Measurements from ENCODE around the gene KCNJ15.

KCNJ15 gene

DNA sequence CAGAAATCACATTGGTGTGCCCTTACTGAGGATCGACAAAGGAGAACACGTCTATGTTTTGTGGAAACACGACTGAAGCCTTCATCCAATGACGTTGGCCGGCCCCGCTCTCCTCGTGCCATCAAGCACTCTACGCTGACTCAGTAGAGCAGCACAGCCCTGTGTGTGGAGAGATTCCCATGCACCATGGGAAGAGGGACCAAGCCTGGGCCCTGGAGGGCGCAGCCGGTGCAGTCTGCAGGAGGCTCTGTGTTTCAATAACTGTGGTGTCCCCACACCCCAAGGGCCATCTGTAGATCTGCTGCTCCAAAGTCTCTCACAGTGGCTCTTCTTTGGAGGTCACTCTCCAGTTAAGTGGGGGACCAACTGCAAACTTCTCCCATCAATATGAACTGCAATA is 97.4 kb downstream of the KCNJ15 start:
- TF ChIP-seq EZH2phosphoT487 (IDR thresholded peaks at IDR 0.05; ENCODE audit: low read depth) (no peak), CTCF (IDR thresholded peaks at IDR 0.05; ENCODE audit: low read depth, low read length) (no peak)
- Histone ChIP-seq H3K4me1 (ENCODE audit: low read length) (no peaks in the 10 kb centered on the region), H3K4me3 (ENCODE audit: low read length) (no peak overlapping the region), H2AFZ (ENCODE audit: low read depth, low read length) (no peak overlapping the region), H3K36me3 (replicated peaks; ENCODE audit: low read depth, low read length) (no peaks in the 10 kb centered on the region), H3K79me2 (ENCODE audit: low read length) (no peaks in the 10 kb centered on the region), H3K27me3 (ENCODE audit: low read depth, low read length) (peaks cover under 1% of the 10 kb centered on the region; the same call in 1 of the 2 replicates), H3K4me2 (ENCODE audit: low read length) (no peak overlapping the region), H3K9ac (ENCODE audit: low read length) (no peak overlapping the region), H4K20me1 (ENCODE audit: insufficient read depth, low read length) (no peaks in the 10 kb centered on the region), H3K9me3 (ENCODE audit: insufficient read depth, low read length) (no peaks in the 10 kb centered on the region), H3K27ac (ENCODE audit: low read length) (no peak overlapping the region)

DNA sequence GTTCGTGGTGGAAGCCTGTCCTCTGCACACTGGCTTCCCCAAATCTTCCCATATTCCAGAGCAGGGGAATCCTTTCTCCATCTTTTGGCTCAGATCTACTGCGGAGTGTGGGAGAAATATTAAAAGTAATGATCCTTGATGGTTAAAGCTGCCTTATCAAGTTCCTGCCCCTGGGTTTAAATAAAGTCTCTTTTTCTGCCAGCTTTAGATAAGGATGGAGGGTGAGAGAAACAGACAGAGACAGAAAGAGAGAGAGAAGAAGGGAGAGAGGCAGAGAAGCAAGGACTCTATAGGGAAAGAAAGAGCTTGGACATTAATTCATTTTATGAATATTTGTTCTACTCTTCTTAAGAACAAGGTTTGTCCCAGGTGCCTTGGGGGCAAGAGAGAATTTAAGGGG is 98.0 kb downstream of the KCNJ15 start:
- H3K9ac ChIP-seq (ENCODE audit: low read length) = no peak overlapping the region
- no peaks in the 10 kb centered on the region for H3K27me3 ChIP-seq (ENCODE audit: low read depth, low read length)
- no peak overlapping the region for H3K4me3 ChIP-seq (ENCODE audit: low read length)
- no peaks in the 10 kb centered on the region for H3K4me1 ChIP-seq (ENCODE audit: low read length)
- H3K27ac ChIP-seq (ENCODE audit: low read length) = no peak overlapping the region
- H3K4me2 ChIP-seq (ENCODE audit: low read length) = no peak overlapping the region
- no peaks in the 10 kb centered on the region for H3K79me2 ChIP-seq (ENCODE audit: low read length)
- no peak overlapping the region for H2AFZ ChIP-seq (ENCODE audit: low read depth, low read length)
- no peak for TF ChIP-seq EZH2phosphoT487 (IDR thresholded peaks at IDR 0.05; ENCODE audit: low read depth)
- no peak for TF ChIP-seq CTCF (IDR thresholded peaks at IDR 0.05; ENCODE audit: low read depth, low read length)
- H3K9me3 ChIP-seq (ENCODE audit: insufficient read depth, low read length) = no peaks in the 10 kb centered on the region
- no peaks in the 10 kb centered on the region for H4K20me1 ChIP-seq (ENCODE audit: insufficient read depth, low read length)
- H3K36me3 ChIP-seq (replicated peaks; ENCODE audit: low read depth, low read length) = no peaks in the 10 kb centered on the region

DNA sequence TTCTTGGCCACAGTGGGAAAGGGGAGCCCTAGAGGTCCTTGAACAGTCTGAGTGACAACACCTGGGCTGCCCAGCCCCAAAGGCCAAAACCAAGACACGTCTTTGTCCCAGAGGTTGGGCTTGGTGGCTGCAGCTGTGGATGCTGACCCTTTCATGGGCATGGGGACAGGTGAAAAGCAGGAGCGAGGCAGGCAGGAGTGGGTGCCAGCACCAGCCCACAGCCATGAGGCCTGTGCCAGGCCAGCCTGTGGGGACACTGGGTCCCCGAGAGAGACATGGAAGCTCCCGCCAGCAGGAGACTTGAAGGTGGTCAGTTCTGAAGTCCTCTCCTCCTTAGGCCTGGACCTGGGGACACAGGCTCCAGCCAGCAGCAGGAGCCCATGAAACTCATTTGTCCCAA is 98.6 kb downstream of the KCNJ15 start:
- TF ChIP-seq EZH2phosphoT487 (IDR thresholded peaks at IDR 0.05; ENCODE audit: low read depth) = no peak
- TF ChIP-seq CTCF (IDR thresholded peaks at IDR 0.05; ENCODE audit: low read depth, low read length) = no peak
- Histone ChIP-seq H3K9me3 (ENCODE audit: insufficient read depth, low read length) (no peaks in the 10 kb centered on the region), H3K27ac (ENCODE audit: low read length) (no peak overlapping the region)

GRCh38 chr21:38355992-38356781 is 99.4 kb downstream of the KCNJ15 start:
- no peak overlapping the region for H2AFZ ChIP-seq (ENCODE audit: low read depth, low read length)

More for the DNA sequence above, 98.6 kb downstream of the KCNJ15 start:
- H3K4me3 ChIP-seq (ENCODE audit: low read length) = no peak overlapping the region
- no peaks in the 10 kb centered on the region for H3K27me3 ChIP-seq (ENCODE audit: low read depth, low read length)
- H4K20me1 ChIP-seq (ENCODE audit: insufficient read depth, low read length) = no peaks in the 10 kb centered on the region
- no peak overlapping the region for H3K9ac ChIP-seq (ENCODE audit: low read length)
- no peaks in the 10 kb centered on the region for H3K79me2 ChIP-seq (ENCODE audit: low read length)
- H3K36me3 ChIP-seq (replicated peaks; ENCODE audit: low read depth, low read length) = no peaks in the 10 kb centered on the region
- H3K4me1 ChIP-seq (ENCODE audit: low read length) = no peaks in the 10 kb centered on the region
- H2AFZ ChIP-seq (ENCODE audit: low read depth, low read length) = no peak overlapping the region
- no peak overlapping the region for H3K4me2 ChIP-seq (ENCODE audit: low read length)

More at GRCh38 chr21:38355992-38356781, 99.4 kb downstream of the KCNJ15 start:
- Histone ChIP-seq H3K4me3 (ENCODE audit: low read length) (no peak overlapping the region), H3K36me3 (replicated peaks; ENCODE audit: low read depth, low read length) (no peaks in the 10 kb centered on the region), H3K27me3 (ENCODE audit: low read depth, low read length) (no peaks in the 10 kb centered on the region), H3K4me2 (ENCODE audit: low read length) (peak overlapping the region; percentile 20; the same call in 1 of the 2 replicates), H3K79me2 (ENCODE audit: low read length) (no peaks in the 10 kb centered on the region), H3K4me1 (ENCODE audit: low read length) (no peaks in the 10 kb centered on the region), H3K9me3 (ENCODE audit: insufficient read depth, low read length) (no peaks in the 10 kb centered on the region), H4K20me1 (ENCODE audit: insufficient read depth, low read length) (no peaks in the 10 kb centered on the region), H3K27ac (ENCODE audit: low read length) (no peak overlapping the region), H3K9ac (ENCODE audit: low read length) (no peak overlapping the region)
- peak; percentile 84 for TF ChIP-seq CTCF (IDR thresholded peaks at IDR 0.05; ENCODE audit: low read depth, low read length)
- TF ChIP-seq EZH2phosphoT487 (IDR thresholded peaks at IDR 0.05; ENCODE audit: low read depth) = no peak

Data from OCI-LY3 (cell line).